DOHH2 (cell line): ENCODE measurements around the gene ADAMTS8.

Experiments
- EZH2phosphoT487 ChIP-seq: fragments of 200-600 bp; sonication (generic); IDR thresholded peaks from 2 replicates; pipeline ENCODE4 v1.6.1; 2017; ENCODE audit warnings: borderline replicate concordance, mild to moderate bottlenecking, antibody characterized with exemption, low read length, moderate library complexity, mixed read lengths
- TF ChIP-seq, protein P1 (sequence below): fragments of 200-600 bp; sonication (generic); IDR thresholded peaks from one replicate; pipeline ENCODE4 v1.5.1; 2014; ENCODE audit warnings: antibody characterized with exemption, mild to moderate bottlenecking, low read depth, low read length; ENCODE audit not compliant: poor library complexity, severe bottlenecking

- TF ChIP-seq, protein P1, sequence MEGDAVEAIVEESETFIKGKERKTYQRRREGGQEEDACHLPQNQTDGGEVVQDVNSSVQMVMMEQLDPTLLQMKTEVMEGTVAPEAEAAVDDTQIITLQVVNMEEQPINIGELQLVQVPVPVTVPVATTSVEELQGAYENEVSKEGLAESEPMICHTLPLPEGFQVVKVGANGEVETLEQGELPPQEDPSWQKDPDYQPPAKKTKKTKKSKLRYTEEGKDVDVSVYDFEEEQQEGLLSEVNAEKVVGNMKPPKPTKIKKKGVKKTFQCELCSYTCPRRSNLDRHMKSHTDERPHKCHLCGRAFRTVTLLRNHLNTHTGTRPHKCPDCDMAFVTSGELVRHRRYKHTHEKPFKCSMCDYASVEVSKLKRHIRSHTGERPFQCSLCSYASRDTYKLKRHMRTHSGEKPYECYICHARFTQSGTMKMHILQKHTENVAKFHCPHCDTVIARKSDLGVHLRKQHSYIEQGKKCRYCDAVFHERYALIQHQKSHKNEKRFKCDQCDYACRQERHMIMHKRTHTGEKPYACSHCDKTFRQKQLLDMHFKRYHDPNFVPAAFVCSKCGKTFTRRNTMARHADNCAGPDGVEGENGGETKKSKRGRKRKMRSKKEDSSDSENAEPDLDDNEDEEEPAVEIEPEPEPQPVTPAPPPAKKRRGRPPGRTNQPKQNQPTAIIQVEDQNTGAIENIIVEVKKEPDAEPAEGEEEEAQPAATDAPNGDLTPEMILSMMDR = no peak
- no peak for TF ChIP-seq EZH2phosphoT487
Observed at GRCh38 chr11:130418756-130419155, 9.7 kb downstream of the ADAMTS8 start.
